ENCODE measurements around the gene CABCOCO1. TPM values are rescaled to one million over a fixed set of nuclear protein-coding genes. Genes with fewer than 3 reads are reported as not detected.
"Not testable (repeated sequence)": the region's sequence is repeated elsewhere in the genome, so short reads cannot be mapped to it uniquely, and the experiment has no call there.

CABCOCO1 gene
- total RNA-seq, 1 donor from 2014 or later = not detected

GRCh38 chr10:61642676-61643075 lies 20.1 kb upstream of the CABCOCO1 start:
- DNase-seq (ENCODE audit: low read depth in 2 of 2) = peak; percentile 53 to 86

- peak; percentile 38 to 82 for DNase-seq (ENCODE audit: low read depth in 2 of 2)
Observed at GRCh38 chr10:61643316-61643751, 19.4 kb upstream of the CABCOCO1 start.

DNA sequence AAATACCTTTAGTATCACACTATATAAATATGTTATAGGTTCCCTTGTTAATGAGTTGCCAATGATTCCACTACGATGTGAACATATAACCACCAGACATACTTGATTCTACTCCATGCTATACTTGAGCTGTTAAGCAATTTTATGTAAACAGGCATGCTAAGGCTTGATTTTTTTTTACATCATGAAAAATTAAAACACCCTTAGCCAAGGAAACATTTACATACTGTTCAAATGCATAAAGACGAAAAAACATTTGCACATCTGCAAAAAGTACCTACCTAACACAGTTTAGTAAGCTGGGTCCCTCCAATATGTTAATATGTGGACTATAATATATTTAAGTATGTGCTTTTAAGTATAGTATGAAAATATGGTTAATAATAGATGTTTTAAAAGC lies 9.0 kb upstream of the CABCOCO1 start:
- no peak for DNase-seq (ENCODE audit: low read depth in 2 of 2)

- DNase-seq (ENCODE audit: low read depth in 2 of 2) = no peak
Observed at GRCh38 chr10:61655335-61655851, 7.3 kb upstream of the CABCOCO1 start.

DNA sequence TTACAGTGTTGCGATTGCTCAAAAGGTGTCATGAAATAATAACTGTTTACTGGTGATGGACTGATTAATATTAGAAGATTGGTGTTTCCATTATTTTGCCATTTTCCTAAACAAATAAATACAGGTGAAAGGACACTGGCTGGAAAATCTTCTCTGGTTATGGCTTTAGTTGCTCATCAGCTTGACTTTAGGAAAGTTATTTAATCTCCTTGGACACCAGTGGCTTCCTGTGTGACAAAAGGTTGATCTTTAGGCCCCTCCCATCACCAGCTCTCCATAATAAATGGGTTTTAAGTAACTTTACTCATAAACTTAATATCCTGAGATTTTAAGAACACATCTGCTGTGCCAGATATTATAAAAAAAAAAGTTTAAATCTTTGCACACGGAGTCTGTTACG lies 737 bp downstream of the CABCOCO1 start:
- DNase-seq (ENCODE audit: low read depth in 2 of 2) = no peak

GRCh38 chr10:61664985-61665384 lies 2.3 kb downstream of the CABCOCO1 start:
- DNase-seq (ENCODE audit: low read depth in 2 of 2) = no peak

DNA sequence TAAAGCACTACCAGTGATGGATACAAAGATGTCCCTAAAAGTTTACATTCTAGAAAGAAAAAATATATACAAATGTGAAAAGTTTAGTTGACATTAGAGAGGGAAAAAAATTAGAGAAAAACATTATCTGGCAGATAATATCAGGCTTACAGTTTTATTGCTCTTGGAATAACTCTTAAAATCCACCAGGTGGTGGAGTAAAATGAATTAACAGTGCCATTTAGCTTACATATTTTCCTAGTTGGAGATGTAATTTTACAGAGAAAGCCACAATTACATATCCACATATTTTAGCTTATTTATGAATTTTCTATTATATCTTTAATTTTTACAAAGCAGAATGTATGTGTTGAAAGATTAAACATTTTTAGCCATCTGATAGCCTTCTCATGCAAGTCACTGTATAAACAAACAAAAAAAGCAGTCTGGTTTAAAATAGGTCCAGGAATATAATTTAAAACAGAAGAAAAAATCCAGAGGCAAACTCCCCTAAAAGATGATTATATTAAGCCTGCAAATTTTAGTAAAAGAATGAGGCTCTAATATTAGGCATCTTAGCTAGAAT lies 6.5 kb downstream of the CABCOCO1 start:
- DNase-seq (ENCODE audit: low read depth in 2 of 2) = no peak

DNA sequence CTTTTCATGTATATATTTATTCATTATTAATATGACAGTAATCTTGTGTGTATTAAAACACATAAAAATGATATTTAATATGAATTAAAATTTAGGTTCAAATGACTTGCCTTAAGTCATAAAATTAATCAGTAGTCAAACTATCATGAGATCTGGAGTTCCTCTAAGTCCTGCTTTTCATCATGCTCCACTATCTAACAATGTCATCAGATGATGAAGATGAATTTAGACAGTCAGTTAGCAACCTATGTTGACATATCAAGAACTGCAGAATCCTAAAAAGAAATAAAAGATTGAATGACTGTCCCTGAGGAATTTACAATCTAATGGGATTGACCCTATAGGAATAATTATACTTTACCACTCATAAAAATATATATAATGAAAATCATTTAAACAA lies 7.1 kb downstream of the CABCOCO1 start:
- no peak for DNase-seq (ENCODE audit: low read depth in 2 of 2)

DNA sequence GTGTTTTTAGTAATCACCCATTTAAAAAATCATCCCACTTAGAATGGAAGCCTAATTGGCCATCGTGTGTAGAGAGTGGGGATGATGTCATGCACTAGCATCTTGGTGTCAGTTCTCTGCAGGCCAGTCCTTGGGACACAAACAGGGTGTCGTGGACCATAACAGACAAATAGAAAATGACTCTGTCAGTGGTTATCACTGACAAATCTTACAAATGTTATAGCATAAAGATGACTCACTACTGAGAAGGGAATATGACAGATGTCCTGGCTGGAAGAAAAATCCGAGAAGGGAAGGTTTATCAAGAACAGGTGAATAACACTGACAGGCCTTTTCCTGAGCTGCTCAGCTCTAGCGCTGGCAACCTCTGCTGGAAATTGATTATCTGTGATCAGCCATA lies 10.6 kb downstream of the CABCOCO1 start:
- DNase-seq (ENCODE audit: low read depth in 2 of 2) = no peak

DNA sequence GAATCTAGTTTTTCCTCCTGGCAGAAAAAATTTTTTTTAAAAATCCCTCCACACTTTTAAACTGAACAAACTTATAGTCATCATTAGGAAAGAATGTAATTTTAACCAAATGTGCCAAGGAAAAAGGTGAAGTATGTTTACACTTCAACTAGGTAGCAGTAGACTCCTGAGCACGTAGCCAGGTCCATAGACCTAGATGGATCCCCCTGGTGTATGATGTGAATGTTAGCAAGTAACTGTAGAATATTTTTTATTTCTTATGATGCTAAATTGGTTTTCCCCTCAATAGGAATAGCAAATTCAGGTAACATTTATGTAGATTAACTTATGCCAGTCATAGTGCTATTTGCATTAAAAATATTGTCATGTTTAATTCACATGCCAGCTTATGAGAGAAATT lies 19.6 kb downstream of the CABCOCO1 start:
- DNase-seq (ENCODE audit: low read depth in 2 of 2) = no peak

GRCh38 chr10:61683319-61683718 lies 20.6 kb downstream of the CABCOCO1 start:
- DNase-seq (ENCODE audit: low read depth in 2 of 2) = no peak

GRCh38 chr10:61684894-61685507 lies 22.3 kb downstream of the CABCOCO1 start:
- DNase-seq (ENCODE audit: low read depth in 2 of 2) = no peak

DNA sequence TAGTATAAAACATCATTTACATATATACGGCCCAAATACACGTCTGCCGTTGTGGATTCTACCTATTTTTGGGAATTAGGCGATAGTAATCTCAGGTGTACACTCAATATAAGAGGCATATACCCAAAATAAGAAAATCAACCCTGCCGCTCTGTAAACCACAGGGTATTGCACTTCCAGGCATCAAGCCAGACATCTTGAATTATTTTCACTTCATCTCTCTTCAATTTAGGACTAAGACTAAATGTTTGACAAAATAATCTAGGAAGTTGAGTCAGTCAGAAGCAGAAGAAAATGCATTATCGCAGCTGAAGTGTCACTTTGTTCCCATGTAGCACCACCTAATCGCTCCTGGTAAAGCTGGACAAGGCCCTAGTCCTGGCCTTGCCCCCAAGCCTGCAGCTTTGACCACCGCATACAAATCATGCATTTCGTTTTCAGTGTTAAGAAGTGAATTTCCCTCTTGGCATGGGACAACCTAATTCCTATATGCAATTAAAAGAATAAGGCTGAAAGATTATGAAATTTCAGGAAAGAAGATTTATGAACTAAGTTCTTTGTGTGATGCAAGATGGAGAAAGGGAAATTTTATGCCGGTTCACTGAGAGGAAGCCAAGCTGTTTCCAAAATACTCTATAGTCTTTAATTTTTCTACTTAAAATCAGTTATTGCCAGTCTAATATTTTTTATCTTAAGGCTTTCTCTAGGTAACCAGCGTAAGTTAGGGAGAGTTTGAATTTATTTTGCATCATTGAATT lies 26.0 kb downstream of the CABCOCO1 start:
- no peak for DNase-seq (ENCODE audit: low read depth in 2 of 2)

DNA sequence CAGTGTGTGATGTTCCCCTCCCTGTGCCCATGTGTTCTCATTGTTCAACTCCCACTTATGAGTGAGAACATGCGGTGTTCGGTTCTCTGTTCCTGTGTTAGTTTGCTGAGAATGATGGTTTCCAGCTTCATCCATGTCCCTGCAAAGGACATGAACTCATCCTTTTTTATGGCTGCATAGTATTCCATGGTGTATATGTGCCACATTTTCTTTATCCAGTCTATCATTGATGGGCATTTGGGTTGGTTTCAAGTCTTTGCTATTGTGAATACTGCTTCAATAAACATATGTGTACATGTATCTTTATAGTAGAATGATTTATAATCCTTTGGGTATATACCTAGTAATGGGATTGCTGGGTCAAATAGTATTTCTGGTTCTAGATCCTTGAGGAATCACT lies 28.9 kb downstream of the CABCOCO1 start:
- DNase-seq (ENCODE audit: low read depth in 2 of 2) = not testable (repeated sequence)

DNA sequence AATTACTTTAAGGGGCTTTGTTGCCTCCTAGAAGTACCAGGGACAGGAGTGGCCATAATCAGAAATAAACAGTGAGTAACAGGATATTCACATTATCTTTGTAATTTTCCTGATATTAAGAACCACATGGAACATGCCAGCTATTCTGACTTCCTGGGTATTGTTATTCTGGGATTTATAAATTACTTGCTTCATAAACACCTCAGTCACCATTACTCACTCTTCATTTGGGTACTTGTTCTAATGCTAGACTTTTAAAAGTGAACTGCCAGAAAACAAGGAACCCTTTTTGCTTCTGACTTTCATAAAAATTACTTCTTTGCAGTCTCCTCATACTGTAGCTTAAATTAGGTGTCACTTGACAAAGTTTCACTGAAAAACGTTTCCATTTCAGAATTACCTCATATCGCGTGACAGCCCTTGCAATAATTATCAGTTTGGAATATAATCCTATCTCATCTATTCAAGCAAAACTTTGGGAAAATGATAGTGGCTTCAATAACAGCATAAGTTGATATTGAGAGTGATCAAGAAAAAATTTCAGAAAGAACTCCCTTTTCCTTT lies 29.8 kb downstream of the CABCOCO1 start:
- peak in 1 of 2 donors; percentile 17 for DNase-seq (ENCODE audit: low read depth in 2 of 2)

GRCh38 chr10:61698968-61699655 lies 36.4 kb downstream of the CABCOCO1 start:
- DNase-seq (ENCODE audit: low read depth in 2 of 2) = no peak

GRCh38 chr10:61701055-61701705 lies 38.5 kb downstream of the CABCOCO1 start:
- DNase-seq (ENCODE audit: low read depth in 2 of 2) = no peak

DNA sequence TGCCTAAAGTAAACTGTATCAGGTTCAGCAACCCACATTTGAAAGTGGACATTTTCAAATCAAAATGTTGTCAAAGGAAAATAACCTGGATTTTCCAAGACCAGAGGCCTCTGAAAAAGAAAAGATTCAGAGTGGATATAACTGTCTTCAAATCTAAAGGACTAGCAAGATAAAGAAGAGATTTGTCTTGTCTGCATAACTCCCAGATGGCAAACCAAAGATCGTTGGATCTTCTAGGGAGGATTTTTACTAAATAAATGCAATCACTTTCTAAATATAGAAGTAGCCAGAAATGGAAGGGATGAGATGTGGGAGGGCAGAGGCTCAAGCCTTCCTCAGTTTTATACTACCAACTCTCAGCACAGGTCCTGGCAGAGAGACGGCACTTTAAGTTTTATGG lies 39.0 kb downstream of the CABCOCO1 start:
- DNase-seq (ENCODE audit: low read depth in 2 of 2) = no peak

DNA sequence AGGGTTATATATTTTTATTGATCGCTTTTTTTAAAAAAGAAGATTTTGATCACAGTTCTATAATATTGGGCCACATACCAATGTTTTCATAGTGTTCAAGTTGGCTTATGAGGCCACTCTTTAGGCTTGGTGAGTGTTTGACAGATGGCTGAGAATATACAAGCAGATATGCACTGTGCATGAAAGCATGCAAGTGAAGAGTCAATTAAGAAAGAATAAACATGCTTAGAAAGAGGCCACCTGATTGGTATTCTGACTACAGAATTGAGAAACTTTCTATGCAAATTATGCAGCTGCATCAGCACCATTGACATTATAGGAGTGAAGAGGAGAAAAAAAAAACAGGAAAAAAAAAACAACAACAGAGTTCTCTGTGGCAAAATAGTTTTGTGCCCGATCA lies 39.9 kb downstream of the CABCOCO1 start:
- no peak for DNase-seq (ENCODE audit: low read depth in 2 of 2)

DNA sequence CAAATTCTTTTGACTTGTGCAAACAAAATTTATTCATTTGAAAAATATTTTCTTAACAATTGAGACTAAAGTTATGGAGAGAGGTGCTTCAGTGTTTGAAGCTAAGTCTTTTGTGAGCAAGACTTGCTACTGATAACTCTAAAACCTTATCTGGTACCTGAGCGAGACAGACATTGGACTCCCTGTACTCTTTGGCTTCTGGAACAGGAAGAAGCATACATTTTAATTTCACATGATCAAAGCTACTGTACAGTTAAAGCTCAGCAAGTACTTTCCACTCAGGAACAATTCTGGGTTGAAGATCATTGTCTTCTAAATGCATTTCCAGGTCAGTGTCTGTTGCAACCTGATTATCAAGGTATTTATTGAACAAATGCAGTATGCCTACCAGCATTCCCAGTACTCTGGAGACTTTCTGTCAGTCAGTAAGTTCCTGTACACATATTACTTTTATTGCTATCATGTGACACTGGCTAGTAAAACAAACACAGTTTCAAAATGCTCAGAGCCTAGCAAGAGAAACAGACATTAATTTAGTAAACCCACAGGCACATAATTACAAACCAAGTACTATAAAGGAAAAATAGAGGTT lies 42.4 kb downstream of the CABCOCO1 start:
- no peak for DNase-seq (ENCODE audit: low read depth in 2 of 2)

GRCh38 chr10:61708846-61709245 lies 46.1 kb downstream of the CABCOCO1 start:
- no peak for DNase-seq (ENCODE audit: low read depth in 2 of 2)
